ENCODE data around the gene MRPL42.
"Not testable (repeated sequence)": the region's sequence is repeated elsewhere in the genome, so short reads cannot be mapped to it uniquely, and the experiment has no call there.

MRPL42 gene

GRCh38 chr12:93550748-93551611, 83.7 kb downstream of the MRPL42 start:
- no peak for DNase-seq

- no peak for DNase-seq
Measured at GRCh38 chr12:93552427-93552826, 85.1 kb downstream of the MRPL42 start.

GRCh38 chr12:93557879-93558278, 90.6 kb downstream of the MRPL42 start:
- DNase-seq = not testable (repeated sequence)

GRCh38 chr12:93558685-93559084, 91.4 kb downstream of the MRPL42 start:
- DNase-seq = not testable (repeated sequence)

- no peak for DNase-seq
Measured at GRCh38 chr12:93563807-93564538, 96.7 kb downstream of the MRPL42 start.

- no peak for DNase-seq
Measured at GRCh38 chr12:93565760-93566159, 98.4 kb downstream of the MRPL42 start.
